Lower leg skin (tissue), 3 donors: ENCODE data around the gene TLE4.

Source experiments
- POLR2A ChIP-seq, 2 donors: fragments of 450-650 bp; IDR thresholded peaks; one replicate each; pipeline ENCODE4 v1.6.1; 2016 to 2017; ENCODE audit warnings: antibody characterized with exemption in 2 of 2, mild to moderate bottlenecking in 1 of 2, moderate library complexity in 1 of 2
- TF ChIP-seq, protein P1 (sequence below), 3 donors: fragments of 450-650 bp; IDR thresholded peaks; one replicate each; pipeline ENCODE4 v1.5.1; 2016; ENCODE audit warnings: antibody characterized with exemption in 3 of 3, mild to moderate bottlenecking in 3 of 3, moderate library complexity in 2 of 3

DNA sequence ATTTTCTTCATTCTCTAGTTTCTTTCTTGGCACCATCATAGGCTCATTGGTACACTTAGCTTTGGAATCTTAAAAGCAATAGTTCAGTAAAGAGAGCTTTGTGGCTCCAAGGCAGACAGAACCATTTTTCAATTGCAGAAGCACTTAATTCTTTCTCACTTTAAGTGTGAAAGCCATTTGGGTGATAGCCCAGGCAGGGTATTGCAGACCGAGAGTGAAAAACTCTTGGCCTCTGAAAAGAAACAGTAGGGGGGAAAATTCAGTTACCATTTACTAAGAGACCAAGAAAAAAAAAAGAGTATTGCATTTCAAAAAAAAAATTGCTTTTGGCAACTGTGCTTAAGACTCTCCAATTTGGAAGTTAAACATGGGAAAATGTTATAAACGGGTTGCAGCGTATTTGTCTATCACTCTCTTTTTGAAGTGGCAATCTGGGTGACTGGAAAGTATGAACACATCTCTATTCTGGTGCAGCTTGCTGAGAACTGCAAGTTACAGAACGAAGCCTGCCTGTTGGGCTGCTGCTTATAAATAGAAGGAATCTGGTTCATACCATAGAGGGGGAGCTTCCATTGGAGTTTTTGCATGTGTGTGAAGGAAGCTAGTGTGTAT, 170.5 kb downstream of the TLE4 start:
- TF ChIP-seq, protein P1, sequence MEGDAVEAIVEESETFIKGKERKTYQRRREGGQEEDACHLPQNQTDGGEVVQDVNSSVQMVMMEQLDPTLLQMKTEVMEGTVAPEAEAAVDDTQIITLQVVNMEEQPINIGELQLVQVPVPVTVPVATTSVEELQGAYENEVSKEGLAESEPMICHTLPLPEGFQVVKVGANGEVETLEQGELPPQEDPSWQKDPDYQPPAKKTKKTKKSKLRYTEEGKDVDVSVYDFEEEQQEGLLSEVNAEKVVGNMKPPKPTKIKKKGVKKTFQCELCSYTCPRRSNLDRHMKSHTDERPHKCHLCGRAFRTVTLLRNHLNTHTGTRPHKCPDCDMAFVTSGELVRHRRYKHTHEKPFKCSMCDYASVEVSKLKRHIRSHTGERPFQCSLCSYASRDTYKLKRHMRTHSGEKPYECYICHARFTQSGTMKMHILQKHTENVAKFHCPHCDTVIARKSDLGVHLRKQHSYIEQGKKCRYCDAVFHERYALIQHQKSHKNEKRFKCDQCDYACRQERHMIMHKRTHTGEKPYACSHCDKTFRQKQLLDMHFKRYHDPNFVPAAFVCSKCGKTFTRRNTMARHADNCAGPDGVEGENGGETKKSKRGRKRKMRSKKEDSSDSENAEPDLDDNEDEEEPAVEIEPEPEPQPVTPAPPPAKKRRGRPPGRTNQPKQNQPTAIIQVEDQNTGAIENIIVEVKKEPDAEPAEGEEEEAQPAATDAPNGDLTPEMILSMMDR (IDR thresholded peaks at IDR 0.05) = no peak
- no peak for TF ChIP-seq POLR2A (IDR thresholded peaks at IDR 0.05)
